NCI-H2171 treated with DMSO at 0.1 percent for 48 hours (cell line): ENCODE data around the gene SLC29A2.
"Not testable (repeated sequence)": the region's sequence is repeated elsewhere in the genome, so short reads cannot be mapped to it uniquely, and the experiment has no call there.

Experiments used
- DNase-seq: peaks from one replicate; lab custom pipeline; 2025; lab: John Stamatoyannopoulos, UW

SLC29A2 gene

GRCh38 chr11:66386171-66387069 is 14.9 kb upstream of the SLC29A2 start:
- peak; percentile 83 for DNase-seq

GRCh38 chr11:66384316-66384715 is 12.8 kb upstream of the SLC29A2 start:
- not testable (repeated sequence) for DNase-seq

- DNase-seq, result not testable (repeated sequence)
These were observed 8.7 kb upstream of the SLC29A2 start for GRCh38 chr11:66380264-66380663.

- DNase-seq, result not testable (repeated sequence)
These were observed 2.2 kb upstream of the SLC29A2 start for GRCh38 chr11:66373690-66374287.

GRCh38 chr11:66373265-66373664 is 1.7 kb upstream of the SLC29A2 start:
- DNase-seq, result peak; percentile 68

- no peak for DNase-seq
These were observed 2.3 kb downstream of the SLC29A2 start for GRCh38 chr11:66369073-66369894.

- no peak for DNase-seq
These were observed 3.1 kb downstream of the SLC29A2 start for GRCh38 chr11:66368484-66368883.

- no peak for DNase-seq
These were observed 3.8 kb downstream of the SLC29A2 start for GRCh38 chr11:66367561-66368312.

GRCh38 chr11:66366844-66367477 is 4.6 kb downstream of the SLC29A2 start:
- no peak for DNase-seq

- DNase-seq, result no peak
These were observed 5.6 kb downstream of the SLC29A2 start for GRCh38 chr11:66365711-66366619.

- DNase-seq, result no peak
These were observed 6.4 kb downstream of the SLC29A2 start for GRCh38 chr11:66365166-66365565.

- DNase-seq, result no peak
These were observed 7.6 kb downstream of the SLC29A2 start for GRCh38 chr11:66363805-66364535.

GRCh38 chr11:66363187-66363601 is 8.4 kb downstream of the SLC29A2 start:
- DNase-seq, result no peak

GRCh38 chr11:66362481-66363147 is 8.9 kb downstream of the SLC29A2 start:
- DNase-seq, result no peak

- DNase-seq, result no peak
These were observed 10.0 kb downstream of the SLC29A2 start for GRCh38 chr11:66361502-66361941.

GRCh38 chr11:66360406-66361073 is 11.0 kb downstream of the SLC29A2 start:
- DNase-seq, result no peak

GRCh38 chr11:66359662-66360087 is 11.9 kb downstream of the SLC29A2 start:
- DNase-seq, result no peak

- DNase-seq, result not testable (repeated sequence)
These were observed 20.9 kb downstream of the SLC29A2 start for GRCh38 chr11:66350560-66351235.
